GM21367 (cell line): ENCODE results near the gene MRS2.

Source experiments
- ATAC-seq: cut with Tn5 transposase; IDR thresholded peaks from one replicate; pipeline ENCODE4 v1.9.1; 2021; ENCODE audit not compliant: unreplicated experiment

Gene MRS2

DNA sequence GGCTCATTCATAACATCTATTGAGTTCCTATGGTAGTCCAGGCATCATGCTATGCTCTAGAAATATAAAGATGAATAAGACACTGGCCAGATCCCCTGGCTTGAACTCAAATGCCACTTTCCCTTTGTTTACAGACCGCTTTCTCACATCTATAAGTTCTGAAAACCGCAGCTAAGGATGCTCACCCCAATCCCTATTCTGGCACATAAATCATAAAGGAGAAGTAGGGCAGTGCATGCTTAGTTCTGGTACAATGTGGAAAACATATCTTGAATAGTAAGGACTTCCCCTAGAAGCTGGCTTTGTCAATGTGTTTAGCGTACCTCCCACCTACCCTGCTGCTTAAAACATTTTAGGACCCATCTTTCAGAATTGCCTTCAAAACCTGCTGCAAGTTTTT is 26.4 kb downstream of the MRS2 start:
- ATAC-seq: no peak

DNA sequence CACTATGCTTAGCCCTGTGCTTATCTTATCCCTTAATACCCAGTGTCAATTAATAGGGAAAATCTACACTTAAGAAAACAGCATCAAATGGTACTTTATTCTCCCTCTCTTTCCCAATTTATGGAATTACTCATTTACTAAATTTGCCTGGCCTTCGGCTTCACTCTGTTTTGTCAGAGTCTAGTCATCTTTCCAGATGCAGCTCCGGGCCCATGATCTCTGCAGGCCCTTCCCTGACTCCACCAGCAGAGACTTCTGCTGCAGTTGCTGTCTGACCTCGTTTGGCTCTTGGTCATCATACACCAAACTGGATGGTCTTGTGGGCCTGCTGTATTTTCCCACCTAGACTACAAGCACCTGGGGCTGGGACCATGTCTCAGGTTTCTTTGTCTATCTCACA is 27.4 kb downstream of the MRS2 start:
- no peak for ATAC-seq

DNA sequence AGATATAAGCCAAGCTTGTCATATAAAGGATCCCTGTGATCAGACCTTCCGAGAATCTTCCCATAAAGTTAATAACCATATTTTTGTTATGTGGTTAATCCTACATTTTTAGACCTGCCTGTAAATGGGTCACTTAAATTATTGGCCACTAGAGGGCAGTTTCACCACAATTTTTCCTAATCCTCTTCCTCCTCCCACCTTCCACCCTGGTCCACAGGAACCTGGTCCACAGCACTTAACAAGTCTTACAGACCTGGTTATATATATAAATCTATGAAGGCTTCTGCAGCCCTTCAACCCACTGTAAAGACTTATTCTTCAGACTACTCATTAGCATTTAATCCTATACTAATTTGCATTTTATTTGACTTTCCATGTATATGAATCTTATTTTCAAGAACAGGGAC is 28.3 kb downstream of the MRS2 start:
- ATAC-seq: no peak

DNA sequence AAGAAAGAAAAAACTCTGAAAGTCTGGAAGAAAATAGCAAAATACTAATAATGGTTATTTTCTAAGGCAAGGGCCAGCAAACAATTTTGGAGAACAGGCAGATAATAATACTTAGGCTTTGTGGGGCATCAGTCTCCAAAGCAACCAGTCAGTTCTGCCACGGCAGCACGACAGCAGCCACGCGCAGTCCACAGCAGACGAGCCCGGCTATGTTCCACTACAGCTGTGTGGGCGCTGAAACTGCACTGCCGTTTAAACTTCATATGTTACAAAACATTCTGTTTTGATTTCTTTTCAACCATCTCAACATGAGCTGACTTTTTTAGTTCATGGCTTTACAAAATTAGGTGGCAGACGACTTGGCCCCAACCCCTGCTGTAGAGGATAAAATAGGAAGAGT is 29.9 kb downstream of the MRS2 start:
- ATAC-seq: no peak

DNA sequence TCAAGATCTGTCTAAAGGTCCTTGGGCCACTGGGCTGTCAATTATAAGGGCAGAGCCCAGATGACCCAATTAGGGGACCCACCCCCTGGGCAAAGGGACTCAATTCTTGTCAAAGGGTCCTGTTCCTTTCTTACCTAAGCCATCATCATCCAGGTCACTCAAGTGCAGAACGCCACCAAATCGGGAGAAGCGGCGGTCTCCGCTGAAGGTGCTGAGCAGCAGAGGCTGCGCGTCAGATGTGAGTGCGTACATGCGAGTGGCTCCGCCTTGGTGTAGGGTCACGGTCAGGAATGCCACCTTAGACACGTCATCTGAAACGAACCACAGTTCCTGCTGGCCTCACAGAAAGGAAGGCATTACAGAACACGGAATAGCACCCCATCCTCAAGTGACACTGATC is 34.2 kb downstream of the MRS2 start:
- ATAC-seq: no peak

DNA sequence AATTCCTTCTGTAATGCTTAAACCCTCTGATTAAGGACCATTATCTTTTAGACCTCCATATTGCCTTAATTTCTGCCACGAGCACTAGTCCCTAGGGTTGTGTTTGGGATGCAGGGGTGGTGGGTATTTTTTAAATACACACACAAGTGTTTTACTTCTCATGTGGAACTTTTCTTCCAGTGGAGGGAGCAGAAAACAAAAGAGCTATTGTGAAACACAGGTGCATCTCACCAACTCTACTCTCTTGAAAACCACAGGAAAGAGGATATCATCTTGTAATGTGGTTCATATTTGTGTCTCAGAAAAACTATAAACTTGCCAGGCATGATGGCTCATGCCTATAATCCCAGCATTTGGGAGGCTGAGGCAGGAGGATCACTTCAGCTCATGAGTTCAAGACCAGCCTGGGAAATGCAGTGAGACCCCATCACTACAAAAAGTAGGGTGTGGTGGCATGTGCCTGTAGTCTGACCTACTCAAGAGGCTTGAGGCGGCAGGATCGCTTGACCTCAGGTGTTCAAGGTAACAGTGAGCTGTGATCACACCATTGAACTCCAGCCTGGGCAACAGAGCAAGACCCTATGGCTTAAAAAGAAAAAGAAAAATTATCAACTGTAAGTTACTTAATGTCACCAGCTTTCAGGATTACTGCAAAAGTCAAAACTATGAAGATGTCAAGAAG is 37.3 kb downstream of the MRS2 start:
- no peak for ATAC-seq

DNA sequence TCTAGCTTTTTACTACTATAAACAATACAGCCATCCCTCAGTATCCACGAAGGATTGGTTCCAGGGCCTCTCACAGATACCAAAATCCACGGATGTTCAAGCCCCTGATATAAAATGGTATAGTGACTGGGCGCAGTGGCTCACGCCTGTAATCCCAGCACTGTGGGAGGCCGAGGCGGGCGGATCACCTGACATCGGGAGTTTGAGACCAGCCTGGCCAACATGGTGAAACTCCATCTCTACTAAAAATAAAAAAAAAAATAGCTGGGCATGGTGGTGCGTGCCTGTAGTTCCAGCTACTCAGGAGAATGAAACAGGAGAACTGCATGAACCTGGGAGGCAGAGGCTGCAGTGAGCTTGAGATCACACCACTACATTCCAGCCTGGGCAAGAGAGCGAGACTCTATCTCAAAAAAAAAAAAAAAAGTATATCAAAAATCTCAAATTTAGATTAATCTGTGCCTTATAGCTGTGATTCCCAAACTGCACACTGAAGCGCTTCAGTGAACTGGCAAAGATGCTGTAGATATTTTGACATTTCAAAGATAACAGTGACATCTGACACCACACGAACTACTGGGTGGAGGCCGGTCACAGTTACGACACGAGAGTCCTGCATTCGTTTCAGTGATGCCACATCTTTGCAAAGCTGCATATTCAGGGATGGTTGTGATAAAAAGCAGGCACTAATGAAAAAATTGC is 38.3 kb downstream of the MRS2 start:
- no peak for ATAC-seq

DNA sequence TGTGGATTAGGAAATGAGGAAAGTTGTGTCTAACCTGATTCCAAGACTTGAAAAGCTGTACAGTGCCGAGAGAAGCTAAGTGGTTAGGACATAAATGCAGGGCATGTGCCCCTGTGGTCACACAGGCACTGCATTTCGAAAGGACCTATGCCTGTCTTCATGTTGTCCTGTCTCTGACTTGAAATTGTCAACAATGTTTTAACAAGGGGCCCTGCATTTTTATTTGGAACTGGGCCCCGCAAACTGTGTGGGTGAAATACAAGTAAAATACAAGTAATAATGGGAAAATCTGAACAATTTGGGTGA is 38.8 kb downstream of the MRS2 start:
- ATAC-seq: no peak

DNA sequence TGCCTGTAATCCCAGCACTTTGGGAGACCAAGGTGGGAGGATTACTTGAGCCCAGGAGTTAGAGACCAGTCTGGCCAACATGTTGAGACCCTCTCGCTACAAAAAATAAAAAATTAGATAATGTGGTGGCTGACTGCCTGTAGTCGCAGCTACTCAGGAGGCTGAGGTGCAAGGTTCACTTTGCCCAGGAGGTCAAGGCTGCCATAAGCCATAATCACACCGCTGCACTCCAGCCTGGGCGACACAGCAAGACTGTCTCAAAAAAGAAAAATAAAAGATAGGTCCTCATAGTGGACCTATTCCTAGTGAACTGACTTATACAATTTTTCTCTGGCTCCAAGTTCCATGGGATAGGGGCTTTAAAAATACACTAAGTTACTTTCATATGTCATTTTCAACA is 41.9 kb downstream of the MRS2 start:
- no peak for ATAC-seq

DNA sequence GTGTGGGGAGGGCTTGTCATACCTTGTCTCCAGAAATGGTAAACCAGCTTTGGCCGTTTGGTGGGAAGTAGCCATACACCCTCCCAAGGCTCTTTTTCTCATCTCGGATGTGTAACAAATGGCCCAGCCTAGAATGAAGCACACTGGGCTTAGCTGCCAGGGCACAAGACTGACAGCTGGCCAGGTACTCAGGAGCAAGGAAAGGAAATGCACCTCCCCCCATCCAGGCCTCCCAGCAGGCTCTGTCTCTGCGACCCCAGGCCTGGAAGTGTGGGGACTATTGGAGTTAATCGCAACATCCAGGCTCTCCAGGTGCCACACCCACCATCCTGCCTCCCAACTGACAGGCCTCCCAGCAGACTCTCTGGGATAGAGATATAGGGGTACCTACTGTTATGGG is 43.0 kb downstream of the MRS2 start:
- no peak for ATAC-seq

DNA sequence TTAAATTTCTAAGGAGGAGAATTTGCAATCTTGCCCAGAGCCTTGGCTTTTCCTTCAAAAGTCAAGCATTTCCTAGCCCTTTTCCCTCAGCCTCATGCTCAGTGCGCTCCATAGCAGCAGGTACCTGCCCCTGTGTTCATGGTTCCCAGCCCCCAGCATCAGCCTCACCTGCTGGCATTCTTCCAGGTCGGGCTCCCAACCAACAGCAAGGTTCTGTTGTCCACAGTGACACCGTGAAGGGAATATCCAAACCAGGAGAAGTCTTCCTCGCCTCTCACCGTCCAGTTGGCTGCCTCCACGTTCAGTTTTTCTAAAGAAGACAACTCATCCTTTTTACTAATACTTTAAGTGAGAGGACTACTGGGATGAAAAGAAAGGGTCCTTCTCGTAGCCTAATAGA is 43.9 kb downstream of the MRS2 start:
- no peak for ATAC-seq

DNA sequence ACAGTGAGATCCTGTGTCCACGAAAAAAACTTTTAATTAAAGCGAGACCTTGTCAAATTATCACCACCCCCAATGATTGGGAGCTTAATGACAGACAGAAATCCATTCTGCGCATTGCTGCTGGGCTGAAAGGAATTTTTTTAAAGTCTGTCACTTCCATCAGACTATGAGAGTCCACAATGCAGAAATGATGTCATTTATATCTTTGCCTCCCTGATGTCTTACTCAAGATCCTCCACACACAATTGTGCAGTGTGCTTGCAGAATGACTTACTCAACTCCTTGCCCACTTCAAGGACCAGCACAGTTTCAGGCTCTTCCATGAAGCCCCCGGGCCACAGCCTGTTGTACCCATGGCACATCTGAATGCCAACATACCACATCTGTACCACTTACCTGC is 45.7 kb downstream of the MRS2 start:
- no peak for ATAC-seq

DNA sequence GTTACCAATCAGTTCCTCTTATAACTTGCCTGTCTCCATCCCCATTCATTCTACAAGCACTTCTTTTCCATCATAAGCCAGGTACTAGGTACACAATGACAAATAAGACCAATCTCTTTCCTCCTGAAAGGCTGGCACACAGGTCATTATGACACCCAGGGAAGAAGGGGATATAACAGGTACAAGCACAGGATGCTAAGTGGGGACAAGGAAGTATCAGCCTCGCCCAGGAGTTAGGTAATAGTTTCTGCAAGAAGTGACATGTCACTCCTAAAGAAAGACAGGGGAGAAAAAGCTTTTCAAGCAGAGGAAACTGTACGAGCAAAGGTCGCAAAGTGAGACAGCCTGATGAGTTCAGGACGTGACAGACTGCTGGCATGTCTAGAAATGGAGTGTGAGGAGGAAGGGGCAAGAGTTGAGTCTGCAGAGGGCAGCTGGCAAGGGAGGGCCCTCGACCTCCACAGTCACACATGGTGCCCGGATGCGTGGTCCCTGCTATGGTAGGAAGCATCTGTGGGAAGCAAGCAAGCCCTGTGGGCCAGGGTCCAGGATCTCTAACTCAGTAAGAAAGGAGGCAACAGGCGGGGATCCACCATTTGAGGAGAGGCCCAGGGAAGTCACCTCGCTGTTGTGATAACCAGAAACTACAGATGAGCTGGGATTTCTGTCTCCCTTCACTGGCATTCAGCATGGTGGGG is 46.2 kb downstream of the MRS2 start:
- ATAC-seq: no peak

DNA sequence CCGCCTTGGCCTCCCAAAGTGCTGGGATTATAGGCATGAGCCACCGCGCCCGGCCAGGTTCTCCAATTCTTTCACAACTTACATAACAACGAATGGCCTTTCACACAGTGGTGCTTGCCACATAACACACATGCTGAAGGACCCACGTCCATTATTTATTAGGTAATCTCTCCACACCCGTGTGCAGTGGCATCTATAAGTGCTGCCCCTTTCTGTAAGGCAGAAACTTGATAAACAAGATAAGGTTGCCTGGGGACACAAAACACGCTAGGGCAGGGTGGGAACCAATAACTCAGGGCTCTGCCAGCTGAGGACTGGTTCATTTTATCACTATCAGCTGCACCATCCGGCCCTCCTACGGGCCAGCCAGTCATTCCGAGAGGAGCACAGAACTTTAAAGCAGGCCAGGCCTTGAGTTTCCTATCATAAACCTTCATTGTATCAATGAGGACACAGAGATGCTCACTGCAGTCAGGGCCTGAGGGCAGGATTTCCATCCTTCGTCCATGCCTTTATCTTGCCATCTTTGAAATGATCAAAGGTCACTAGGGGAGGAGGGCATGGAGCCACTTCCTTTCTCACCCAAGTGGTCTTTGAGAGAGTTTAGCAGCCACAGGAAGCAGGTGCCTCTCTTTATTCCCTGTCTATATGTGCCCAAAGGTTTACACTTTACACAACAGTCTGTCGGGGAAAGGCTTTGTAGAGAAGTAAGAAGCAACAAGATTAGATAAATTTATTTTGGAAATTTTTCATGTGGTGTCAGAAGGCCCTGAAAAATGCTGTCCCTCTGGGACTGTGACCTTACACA is 49.0 kb downstream of the MRS2 start:
- ATAC-seq: no peak

DNA sequence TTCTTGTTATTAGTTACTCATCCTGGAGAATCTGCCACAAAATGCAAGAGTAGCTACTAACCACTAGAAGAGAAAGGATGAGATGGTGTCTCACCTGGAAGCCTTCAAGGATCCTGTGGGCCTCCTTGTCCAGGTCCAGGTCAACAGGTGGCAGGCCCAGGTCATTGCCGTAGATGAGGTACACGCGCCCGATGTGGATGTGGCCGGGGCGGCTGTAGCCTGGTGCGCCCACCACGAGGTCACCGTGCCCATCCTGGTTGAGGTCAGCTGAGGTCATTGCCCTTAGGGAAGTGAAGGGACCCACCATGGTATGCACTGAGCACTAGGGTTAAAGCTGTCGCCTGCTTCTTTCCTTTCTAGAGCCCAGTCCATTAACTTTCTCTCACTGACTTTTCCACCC is 51.2 kb downstream of the MRS2 start:
- ATAC-seq: no peak

DNA sequence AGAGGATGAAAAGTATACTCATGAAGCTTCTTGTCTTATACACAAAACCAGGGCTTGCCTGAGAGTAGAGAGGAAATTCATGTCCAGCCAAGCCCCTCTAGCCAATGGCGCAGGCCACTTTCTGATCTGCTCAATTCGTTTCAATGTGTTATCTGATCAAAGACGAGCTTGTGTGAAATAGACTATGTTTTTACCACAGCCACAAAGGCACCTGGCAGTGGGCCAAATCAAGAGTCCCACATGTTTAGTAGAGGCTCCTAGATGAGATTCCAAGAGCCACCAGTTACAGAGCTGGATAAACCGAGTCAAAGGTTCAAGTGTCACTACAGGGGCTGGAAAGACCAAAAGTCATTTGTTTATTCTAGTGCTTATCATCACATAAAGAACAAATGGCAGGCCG is 51.7 kb downstream of the MRS2 start:
- no peak for ATAC-seq

DNA sequence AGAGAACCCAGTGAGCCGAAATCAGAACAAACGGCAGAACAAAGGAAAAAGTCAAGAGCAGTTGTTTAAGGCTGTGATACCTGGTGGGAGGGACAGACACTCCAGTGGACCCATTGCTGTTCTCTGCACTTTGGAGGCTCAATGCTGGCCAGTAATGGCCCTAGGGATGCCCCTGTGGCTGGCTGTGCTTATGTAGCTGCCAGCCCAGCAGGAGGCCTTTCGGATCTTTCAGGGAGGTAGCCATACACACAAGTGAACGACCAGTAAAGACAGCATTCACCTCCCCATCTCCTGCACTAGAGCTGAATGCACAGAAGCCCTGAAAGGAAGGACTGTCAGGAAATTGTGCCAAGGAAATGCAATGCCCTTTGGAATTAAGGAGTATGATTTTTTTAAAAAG is 52.3 kb downstream of the MRS2 start:
- no peak for ATAC-seq

DNA sequence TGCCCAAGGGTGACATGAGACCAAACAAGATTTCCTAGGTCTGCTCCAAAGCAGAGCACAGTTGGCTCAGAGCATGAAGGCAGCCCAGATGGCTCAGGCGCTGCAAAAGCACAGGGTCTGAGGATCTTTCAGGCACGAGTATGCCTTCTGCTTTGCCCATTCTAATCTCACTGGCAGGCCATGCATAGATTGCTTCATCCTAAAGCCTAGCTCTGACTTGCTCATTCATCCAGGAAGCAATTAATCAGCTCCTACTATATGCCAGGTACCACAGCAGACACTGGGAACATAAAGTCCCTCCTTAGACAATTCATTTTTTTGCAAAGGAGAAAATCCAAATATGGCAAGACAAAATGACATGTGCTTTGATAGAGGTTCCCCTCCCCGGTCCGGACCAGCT is 55.4 kb downstream of the MRS2 start:
- no peak for ATAC-seq

DNA sequence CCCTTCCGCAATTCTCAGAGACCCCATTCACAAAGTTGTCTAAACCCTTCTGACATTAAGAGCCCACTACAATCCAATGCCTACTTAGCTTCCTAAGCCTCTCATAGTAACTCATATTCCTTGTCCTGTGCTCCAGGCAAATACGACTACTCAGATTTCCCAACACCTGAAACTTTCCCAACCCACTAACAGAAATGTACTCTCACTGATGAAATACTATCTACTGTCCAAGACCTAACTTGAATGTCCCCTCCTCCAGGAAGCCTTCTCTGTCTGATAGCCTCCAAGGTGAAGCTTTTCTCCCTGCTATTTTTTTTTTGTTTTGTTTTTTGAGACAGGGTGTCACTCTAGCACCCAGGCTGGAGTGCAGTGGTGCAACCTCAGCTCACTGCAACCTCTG is 56.2 kb downstream of the MRS2 start:
- ATAC-seq: no peak

DNA sequence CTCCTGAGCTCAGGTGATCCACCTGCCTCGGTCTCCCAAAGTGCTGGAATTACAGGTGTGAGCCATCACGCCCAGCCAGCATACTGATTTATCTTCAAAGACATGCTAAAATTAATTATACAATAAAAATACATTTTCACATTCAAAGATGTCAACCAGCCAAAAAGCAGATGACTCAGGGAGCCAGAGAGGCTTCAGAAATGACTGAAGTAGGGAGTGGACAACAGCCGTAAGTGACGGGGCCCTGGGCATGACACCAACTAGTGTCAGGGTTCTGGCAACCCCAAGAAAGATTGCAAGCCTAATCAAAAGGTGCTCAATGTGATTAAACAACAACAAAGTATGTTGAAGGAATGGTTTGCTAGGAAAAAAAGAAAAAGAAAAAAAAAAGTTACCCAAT is 58.2 kb downstream of the MRS2 start:
- no peak for ATAC-seq

DNA sequence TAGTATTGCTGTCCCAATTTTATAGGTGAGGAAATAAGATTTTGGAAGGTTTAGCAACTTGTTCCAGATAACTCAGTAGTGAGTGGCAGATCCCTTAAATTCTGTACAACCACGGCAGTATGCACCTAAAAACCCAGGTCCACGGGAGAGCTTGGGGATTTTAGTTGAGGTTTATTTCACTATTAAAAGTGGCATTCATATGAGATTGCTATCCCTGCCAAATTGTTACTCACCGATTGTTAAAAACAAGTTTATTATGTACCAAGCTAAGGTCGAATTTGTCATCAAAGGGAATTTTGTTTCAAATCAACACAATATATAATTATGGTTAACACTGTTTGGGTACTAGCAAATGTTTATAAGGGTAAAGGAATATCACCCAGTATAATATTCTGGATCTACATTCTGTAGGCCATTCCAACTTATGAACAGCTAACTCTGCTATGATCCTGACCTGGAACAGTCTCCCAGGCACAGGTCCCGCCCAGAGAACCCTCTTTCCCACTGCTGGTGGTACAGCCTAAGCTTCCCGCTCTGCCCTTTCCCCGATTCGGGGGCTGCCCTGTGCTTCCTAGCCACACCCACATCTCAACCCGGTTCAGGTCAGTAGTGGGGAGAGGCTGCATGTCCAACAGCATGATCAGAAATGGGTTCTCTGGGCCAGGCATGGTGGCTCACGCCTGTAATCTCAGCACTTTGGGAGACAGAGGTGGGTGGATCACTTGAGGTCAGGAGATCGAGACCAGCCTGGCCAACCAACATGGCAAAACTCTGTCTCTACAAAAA is 61.7 kb downstream of the MRS2 start:
- ATAC-seq: no peak
